ENCODE measurements around the gene PRKAR1B. TPM values are rescaled to one million over a fixed set of nuclear protein-coding genes. Genes with fewer than 3 reads are reported as not detected.

The PRKAR1B gene
- total RNA-seq, 2 experiments from 2014 or later, result 48.7 to 49.9 TPM

GRCh38 chr7:725223-726005 lies 1.7 kb downstream of the PRKAR1B start:
- H3K4me1 Mint-ChIP-seq (ENCODE audit: low read depth), result peaks cover 36% of the 10 kb centered on the region
- H3K27ac Mint-ChIP-seq, result peak overlapping the region; percentile 74
- intact Hi-C loops (cut with micrococcal nuclease), result loop anchor here (5.0 kb wide), 1 partner anchor 108 kb away; no protein-coding TSS in a partner anchor
- TF ChIP-seq, protein P1, sequence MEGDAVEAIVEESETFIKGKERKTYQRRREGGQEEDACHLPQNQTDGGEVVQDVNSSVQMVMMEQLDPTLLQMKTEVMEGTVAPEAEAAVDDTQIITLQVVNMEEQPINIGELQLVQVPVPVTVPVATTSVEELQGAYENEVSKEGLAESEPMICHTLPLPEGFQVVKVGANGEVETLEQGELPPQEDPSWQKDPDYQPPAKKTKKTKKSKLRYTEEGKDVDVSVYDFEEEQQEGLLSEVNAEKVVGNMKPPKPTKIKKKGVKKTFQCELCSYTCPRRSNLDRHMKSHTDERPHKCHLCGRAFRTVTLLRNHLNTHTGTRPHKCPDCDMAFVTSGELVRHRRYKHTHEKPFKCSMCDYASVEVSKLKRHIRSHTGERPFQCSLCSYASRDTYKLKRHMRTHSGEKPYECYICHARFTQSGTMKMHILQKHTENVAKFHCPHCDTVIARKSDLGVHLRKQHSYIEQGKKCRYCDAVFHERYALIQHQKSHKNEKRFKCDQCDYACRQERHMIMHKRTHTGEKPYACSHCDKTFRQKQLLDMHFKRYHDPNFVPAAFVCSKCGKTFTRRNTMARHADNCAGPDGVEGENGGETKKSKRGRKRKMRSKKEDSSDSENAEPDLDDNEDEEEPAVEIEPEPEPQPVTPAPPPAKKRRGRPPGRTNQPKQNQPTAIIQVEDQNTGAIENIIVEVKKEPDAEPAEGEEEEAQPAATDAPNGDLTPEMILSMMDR (IDR thresholded peaks at IDR 0.05), result no peak
- H3K9me3 Mint-ChIP-seq, result peaks cover 12% of the 10 kb centered on the region
- DNase-seq, result no peak
- POLR2A ChIA-PET, result interaction anchor here (1.7 to 2.2 kb wide), 2 partner anchors 124 to 130 kb away, joined by 4 to 8 read pairs; no protein-coding TSS in a partner anchor
- no peaks in the 10 kb centered on the region for H3K27me3 Mint-ChIP-seq
- CTCF ChIA-PET, result no interaction called here
- H3K36me3 Mint-ChIP-seq (ENCODE audit: low read depth), result peaks cover 58% of the 10 kb centered on the region
- ATAC-seq, result no peak
- H3K4me3 Mint-ChIP-seq, result peak overlapping the region; percentile 87

- CTCF ChIA-PET, result no interaction called here
- no peak for DNase-seq
- Mint-ChIP-seq H3K4me3 (no peak overlapping the region), H3K4me1 (ENCODE audit: low read depth) (peaks cover 37% of the 10 kb centered on the region), H3K36me3 (ENCODE audit: low read depth) (peaks cover 62% of the 10 kb centered on the region), H3K9me3 (peaks cover 15% of the 10 kb centered on the region), H3K27ac (no peak overlapping the region), H3K27me3 (no peaks in the 10 kb centered on the region)
- ATAC-seq, result no peak
- POLR2A ChIA-PET, result no interaction called here
- intact Hi-C loops (cut with micrococcal nuclease), result no loop called here
- TF ChIP-seq, protein P1 (IDR thresholded peaks at IDR 0.05), result no peak
Measured at GRCh38 chr7:724298-724697, 2.8 kb downstream of the PRKAR1B start.

- no peak for ATAC-seq
- intact Hi-C loops (cut with micrococcal nuclease), result no loop called here
- peaks cover 15% of the 10 kb centered on the region for H3K9me3 Mint-ChIP-seq
- ChIA-PET CTCF (no interaction called here), POLR2A (no interaction called here)
- DNase-seq, result no peak
- no peak overlapping the region for H3K27ac Mint-ChIP-seq
- TF ChIP-seq, protein P1 (IDR thresholded peaks at IDR 0.05), result no peak
- H3K4me1 Mint-ChIP-seq (ENCODE audit: low read depth), result peaks cover 33% of the 10 kb centered on the region
- no peaks in the 10 kb centered on the region for H3K27me3 Mint-ChIP-seq
- H3K4me3 Mint-ChIP-seq, result no peak overlapping the region
- peaks cover 62% of the 10 kb centered on the region for H3K36me3 Mint-ChIP-seq (ENCODE audit: low read depth)
Measured at GRCh38 chr7:723541-723940, 3.5 kb downstream of the PRKAR1B start.

GRCh38 chr7:721619-722248 lies 5.3 kb downstream of the PRKAR1B start:
- Mint-ChIP-seq H3K27me3 (no peaks in the 10 kb centered on the region), H3K4me1 (ENCODE audit: low read depth) (peaks cover 28% of the 10 kb centered on the region), H3K9me3 (peaks cover 15% of the 10 kb centered on the region), H3K4me3 (no peak overlapping the region), H3K27ac (no peak overlapping the region), H3K36me3 (ENCODE audit: low read depth) (peaks cover 55% of the 10 kb centered on the region)
- CTCF ChIA-PET, result no interaction called here
- DNase-seq (no peak), ATAC-seq (no peak)
- intact Hi-C loops (cut with micrococcal nuclease), result no loop called here
- POLR2A ChIA-PET, result interaction anchor here (0.6 kb wide), 1 partner anchor 360 kb away, joined by 3 read pairs; no protein-coding TSS in a partner anchor
- TF ChIP-seq, protein P1 (IDR thresholded peaks at IDR 0.05), result no peak

- ATAC-seq (no peak), DNase-seq (no peak)
- no peak overlapping the region for H3K27ac Mint-ChIP-seq
- peaks cover 11% of the 10 kb centered on the region for H3K9me3 Mint-ChIP-seq
- intact Hi-C loops (cut with micrococcal nuclease), result no loop called here
- H3K27me3 Mint-ChIP-seq, result no peaks in the 10 kb centered on the region
- ChIA-PET CTCF (no interaction called here), POLR2A (interaction anchor here (0.6 to 1.6 kb wide), 2 partner anchors 25 to 443 kb away, joined by 3 to 5 read pairs; no protein-coding TSS in a partner anchor)
- H3K4me3 Mint-ChIP-seq, result no peak overlapping the region
- H3K36me3 Mint-ChIP-seq (ENCODE audit: low read depth), result peaks cover 17% of the 10 kb centered on the region
- TF ChIP-seq, protein P1 (IDR thresholded peaks at IDR 0.05), result no peak
- peaks cover 20% of the 10 kb centered on the region for H3K4me1 Mint-ChIP-seq (ENCODE audit: low read depth)
Measured at GRCh38 chr7:716636-717035, 10.4 kb downstream of the PRKAR1B start.
